Measurements from ENCODE around the gene CLEC2B.

The CLEC2B gene

GRCh38 chr12:9808504-9808903 lies 60.6 kb downstream of the CLEC2B start:
- H3K79me2 ChIP-seq (ENCODE audit: insufficient read depth, low read length): no peaks in the 10 kb centered on the region
- H3K4me2 ChIP-seq (ENCODE audit: low read length): no peak overlapping the region
- no peak for TF ChIP-seq EZH2 (IDR thresholded peaks at IDR 0.05; ENCODE audit: borderline replicate concordance, low read length)
- no peak for TF ChIP-seq CTCF (IDR thresholded peaks at IDR 0.05; ENCODE audit: low read length)

GRCh38 chr12:9806714-9807113 lies 62.4 kb downstream of the CLEC2B start:
- Histone ChIP-seq H4K20me1 (ENCODE audit: insufficient read depth, low read length) (no peaks in the 10 kb centered on the region), H3K36me3 (ENCODE audit: insufficient read depth, low read length) (no peaks in the 10 kb centered on the region), H3K9me2 (ENCODE audit: low read depth, low read length) (no peaks in the 10 kb centered on the region), H3K9me3 (ENCODE audit: low read length) (no peaks in the 10 kb centered on the region), H3K9ac (ENCODE audit: low read length) (no peak overlapping the region), H2AFZ (ENCODE audit: low read length) (no peak overlapping the region), H3F3A (ENCODE audit: insufficient read depth, low read length) (no peaks in the 10 kb centered on the region), H3K4me2 (ENCODE audit: low read length) (no peak overlapping the region), H3K79me2 (ENCODE audit: insufficient read depth, low read length) (no peaks in the 10 kb centered on the region), H3K27me3 (ENCODE audit: insufficient read depth, low read length) (no peaks in the 10 kb centered on the region), H3K27ac (ENCODE audit: low read depth, low read length, poor library complexity, severe bottlenecking) (no peak overlapping the region), H3K4me3 (ENCODE audit: low read depth, low read length, poor library complexity, severe bottlenecking) (no peak overlapping the region), H3K4me1 (ENCODE audit: insufficient read depth, low read length, severe bottlenecking) (no peaks in the 10 kb centered on the region)
- no peak for TF ChIP-seq EZH2 (IDR thresholded peaks at IDR 0.05; ENCODE audit: borderline replicate concordance, low read length)
- no peak for TF ChIP-seq CTCF (IDR thresholded peaks at IDR 0.05; ENCODE audit: low read length)

More at GRCh38 chr12:9808504-9808903, 60.6 kb downstream of the CLEC2B start:
- Histone ChIP-seq H3K9me2 (ENCODE audit: low read depth, low read length) (no peaks in the 10 kb centered on the region), H3K4me1 (ENCODE audit: insufficient read depth, low read length, severe bottlenecking) (no peaks in the 10 kb centered on the region), H3K9ac (ENCODE audit: low read length) (no peak overlapping the region), H2AFZ (ENCODE audit: low read length) (no peak overlapping the region), H3K36me3 (ENCODE audit: insufficient read depth, low read length) (no peaks in the 10 kb centered on the region), H3F3A (ENCODE audit: insufficient read depth, low read length) (no peaks in the 10 kb centered on the region), H3K27ac (ENCODE audit: low read depth, low read length, poor library complexity, severe bottlenecking) (no peak overlapping the region), H3K4me3 (ENCODE audit: low read depth, low read length, poor library complexity, severe bottlenecking) (no peak overlapping the region), H3K27me3 (ENCODE audit: insufficient read depth, low read length) (no peaks in the 10 kb centered on the region), H3K9me3 (ENCODE audit: low read length) (no peaks in the 10 kb centered on the region), H4K20me1 (ENCODE audit: insufficient read depth, low read length) (no peaks in the 10 kb centered on the region)

GRCh38 chr12:9805883-9806282 lies 63.3 kb downstream of the CLEC2B start:
- Histone ChIP-seq H3K79me2 (ENCODE audit: insufficient read depth, low read length) (no peaks in the 10 kb centered on the region), H4K20me1 (ENCODE audit: insufficient read depth, low read length) (no peaks in the 10 kb centered on the region)
- TF ChIP-seq CTCF (IDR thresholded peaks at IDR 0.05; ENCODE audit: low read length) (no peak), EZH2 (IDR thresholded peaks at IDR 0.05; ENCODE audit: borderline replicate concordance, low read length) (no peak)

More at GRCh38 chr12:9805883-9806282, 63.3 kb downstream of the CLEC2B start:
- Histone ChIP-seq H3K9me2 (ENCODE audit: low read depth, low read length) (no peaks in the 10 kb centered on the region), H3K27ac (ENCODE audit: low read depth, low read length, poor library complexity, severe bottlenecking) (no peak overlapping the region), H3K4me1 (ENCODE audit: insufficient read depth, low read length, severe bottlenecking) (no peaks in the 10 kb centered on the region), H2AFZ (ENCODE audit: low read length) (no peak overlapping the region), H3K4me2 (ENCODE audit: low read length) (no peak overlapping the region), H3K27me3 (ENCODE audit: insufficient read depth, low read length) (no peaks in the 10 kb centered on the region), H3K9me3 (ENCODE audit: low read length) (no peaks in the 10 kb centered on the region), H3K4me3 (ENCODE audit: low read depth, low read length, poor library complexity, severe bottlenecking) (no peak overlapping the region), H3F3A (ENCODE audit: insufficient read depth, low read length) (no peaks in the 10 kb centered on the region), H3K9ac (ENCODE audit: low read length) (no peak overlapping the region), H3K36me3 (ENCODE audit: insufficient read depth, low read length) (no peaks in the 10 kb centered on the region)

All from OCI-LY1 (cell line).